ENCODE measurements around the gene TBC1D16. TPM values are rescaled to one million over a fixed set of nuclear protein-coding genes. Genes with fewer than 3 reads are reported as not detected.

Gene TBC1D16
- total and polyA plus RNA-seq, 2 donors from 2014 or later = 9.1 to 68.0 TPM

DNA sequence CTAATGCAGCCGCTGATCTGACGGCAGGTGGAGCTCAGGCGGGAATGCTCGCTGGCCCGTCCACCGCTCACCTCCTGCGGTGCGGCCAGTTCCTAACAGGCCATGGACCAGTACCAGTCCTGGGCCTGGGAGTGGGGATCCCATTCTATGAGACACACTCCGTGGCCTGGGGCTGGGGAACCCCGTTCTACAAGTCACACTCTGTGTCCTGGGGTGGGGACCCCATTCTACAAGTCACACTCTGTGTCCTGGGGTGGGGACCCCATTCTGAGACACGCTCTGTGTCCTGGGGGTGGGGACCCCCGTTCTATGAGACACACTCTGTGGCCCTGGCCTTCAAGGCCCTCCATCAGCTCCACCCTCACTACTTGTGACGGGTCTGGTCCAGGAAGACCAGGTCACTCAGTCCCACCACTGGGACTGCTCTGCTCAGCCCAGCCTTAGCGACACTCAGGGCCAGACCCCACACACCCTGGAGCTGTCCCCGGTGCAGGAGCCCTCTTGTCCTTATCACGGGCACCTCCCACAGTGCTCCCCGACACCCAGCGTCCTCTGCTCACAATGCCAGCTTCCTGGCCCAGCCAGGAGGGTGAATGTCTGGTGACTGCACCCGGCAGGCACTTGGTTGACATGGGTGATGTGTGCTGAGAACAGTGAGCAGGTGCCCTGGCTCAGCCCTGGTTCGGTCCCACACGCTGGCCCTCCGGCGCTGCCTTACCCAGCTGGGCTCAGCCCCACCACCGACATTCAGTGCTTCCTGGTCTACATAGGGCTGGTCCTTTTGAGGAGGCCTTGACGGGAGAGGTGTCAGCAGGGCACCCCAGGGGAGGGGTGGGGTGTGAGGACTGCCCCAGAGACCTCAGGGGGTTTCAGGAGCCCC lies 89.1 kb downstream of the TBC1D16 start:
- no peak overlapping the region for H3K27ac ChIP-seq (ENCODE audit: low read depth in 2 of 2, low read length in 2 of 2)
- no peak for FAIRE-seq
- no peak overlapping the region for H3K9ac ChIP-seq (ENCODE audit: low read length in 3 of 3)
- H3K27me3 ChIP-seq (ENCODE audit: control insufficient read depth, insufficient read depth, low read length) = no peaks in the 10 kb centered on the region
- no peak for TF ChIP-seq CTCF (IDR thresholded peaks at IDR 0.05; ENCODE audit: borderline replicate concordance, extremely low read depth, insufficient read depth)
- peaks cover 0 to 19% (median 9%) of the 10 kb centered on the region in 3 donors for H3K36me3 ChIP-seq (ENCODE audit: control insufficient read depth in 2 of 3, insufficient read depth in 3 of 3, low read length in 3 of 3)
- H3K9me3 ChIP-seq (ENCODE audit: control insufficient read depth in 2 of 3, insufficient read depth in 1 of 3, low read length in 3 of 3) = no peaks in the 10 kb centered on the region
- no peak overlapping the region for H3K4me3 ChIP-seq (ENCODE audit: low read length in 3 of 3)
- H3K4me1 ChIP-seq (ENCODE audit: control insufficient read depth in 2 of 3, insufficient read depth in 2 of 3, low read depth in 1 of 3, low read length in 3 of 3) = peaks cover 0 to 9% (median 0%) of the 10 kb centered on the region in 3 donors
- intact Hi-C loops (cut with DNase I) = no loop called here
- peak in 2 of 5 donors; percentile 34 to 67 for DNase-seq

GRCh38 chr17:79945591-79946255 lies 89.9 kb downstream of the TBC1D16 start:
- no peak overlapping the region for H3K9ac ChIP-seq (ENCODE audit: low read length in 3 of 3)
- TF ChIP-seq CTCF (IDR thresholded peaks at IDR 0.05; ENCODE audit: borderline replicate concordance, extremely low read depth, insufficient read depth) = no peak
- FAIRE-seq = no peak
- H3K4me3 ChIP-seq (ENCODE audit: low read length in 3 of 3) = no peak overlapping the region
- H3K9me3 ChIP-seq (ENCODE audit: control insufficient read depth in 2 of 3, insufficient read depth in 1 of 3, low read length in 3 of 3) = no peaks in the 10 kb centered on the region
- DNase-seq = peak in 3 of 5 donors; percentile 6 to 56 (median 37)
- H3K36me3 ChIP-seq (ENCODE audit: control insufficient read depth in 2 of 3, insufficient read depth in 3 of 3, low read length in 3 of 3) = peaks cover 0 to 19% (median 9%) of the 10 kb centered on the region in 3 donors
- intact Hi-C loops (cut with DNase I) = no loop called here
- no peaks in the 10 kb centered on the region for H3K27me3 ChIP-seq (ENCODE audit: control insufficient read depth, insufficient read depth, low read length)
- H3K4me1 ChIP-seq (ENCODE audit: control insufficient read depth in 2 of 3, insufficient read depth in 2 of 3, low read depth in 1 of 3, low read length in 3 of 3) = peaks cover 0 to 8% (median 0%) of the 10 kb centered on the region in 3 donors
- no peak overlapping the region for H3K27ac ChIP-seq (ENCODE audit: low read depth in 2 of 2, low read length in 2 of 2)

GRCh38 chr17:79944821-79945391 lies 90.8 kb downstream of the TBC1D16 start:
- no peak for FAIRE-seq
- Histone ChIP-seq H3K4me3 (ENCODE audit: low read length in 3 of 3) (no peak overlapping the region), H3K27me3 (ENCODE audit: control insufficient read depth, insufficient read depth, low read length) (no peaks in the 10 kb centered on the region), H3K36me3 (ENCODE audit: control insufficient read depth in 2 of 3, insufficient read depth in 3 of 3, low read length in 3 of 3) (peaks cover 0 to 18% (median 15%) of the 10 kb centered on the region in 3 donors), H3K9me3 (ENCODE audit: control insufficient read depth in 2 of 3, insufficient read depth in 1 of 3, low read length in 3 of 3) (no peaks in the 10 kb centered on the region), H3K9ac (ENCODE audit: low read length in 3 of 3) (no peak overlapping the region), H3K27ac (ENCODE audit: low read depth in 2 of 2, low read length in 2 of 2) (no peak overlapping the region), H3K4me1 (ENCODE audit: control insufficient read depth in 2 of 3, insufficient read depth in 2 of 3, low read depth in 1 of 3, low read length in 3 of 3) (peaks cover 0 to 8% (median 0%) of the 10 kb centered on the region in 3 donors)
- no peak for TF ChIP-seq CTCF (IDR thresholded peaks at IDR 0.05; ENCODE audit: borderline replicate concordance, extremely low read depth, insufficient read depth)
- DNase-seq = peak in 2 of 5 donors; percentile 47 to 59
- intact Hi-C loops (cut with DNase I) = no loop called here
